NT2/D1 (cell line): ENCODE results near the gene MIER2.
"Not testable (repeated sequence)": the region's sequence is repeated elsewhere in the genome, so short reads cannot be mapped to it uniquely, and the experiment has no call there.

Experiments used
- SUZ12 ChIP-seq: IDR thresholded peaks from 2 replicates; pipeline ENCODE4 v1.6.1; 2011; ENCODE audit not compliant: insufficient read length, insufficient read depth; ENCODE audit errors: extremely low read depth
- YY1 ChIP-seq: IDR thresholded peaks from 2 replicates; pipeline ENCODE4 v1.6.1; 2011; ENCODE audit not compliant: insufficient read length, insufficient read depth
- ZNF274 ChIP-seq: IDR thresholded peaks from 2 replicates; pipeline ENCODE4 v1.6.1; 2011; ENCODE audit warnings: mild to moderate bottlenecking, low read depth, low read length

DNA sequence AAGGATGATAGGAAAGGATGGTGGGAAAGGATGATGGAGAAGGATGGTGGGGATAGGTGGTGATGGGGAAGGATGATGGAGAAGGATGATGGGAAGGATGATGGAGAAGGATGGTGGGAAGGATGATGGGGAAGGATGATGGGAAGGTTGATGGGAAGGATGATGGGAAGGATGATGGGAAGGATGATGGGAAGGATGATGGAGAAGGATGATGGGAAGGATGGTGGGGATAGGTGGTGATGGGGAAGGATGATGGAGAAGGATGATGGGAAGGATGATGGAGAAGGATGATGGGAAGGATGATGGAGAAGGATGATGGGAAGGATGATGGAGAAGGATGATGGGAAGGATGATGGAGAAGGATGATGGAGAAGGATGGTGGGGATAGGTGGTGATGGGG is 49.0 kb upstream of the MIER2 start:
- not testable (repeated sequence) for TF ChIP-seq YY1, ZNF274, SUZ12
